GM21515 (cell line): ENCODE results near the gene ZNF507.

Source experiments
- ATAC-seq: cut with Tn5 transposase; IDR thresholded peaks from one replicate; pipeline ENCODE4 v1.9.1; 2021; ENCODE audit not compliant: unreplicated experiment

ZNF507 gene

GRCh38 chr19:32339423-32339822, 6.0 kb upstream of the ZNF507 start:
- no peak for ATAC-seq

GRCh38 chr19:32339988-32340874, 5.2 kb upstream of the ZNF507 start:
- ATAC-seq: no peak

- no peak for ATAC-seq
Observed at GRCh38 chr19:32342695-32343094, 2.7 kb upstream of the ZNF507 start.

- no peak for ATAC-seq
Observed at GRCh38 chr19:32343550-32344262, 1.7 kb upstream of the ZNF507 start.

- no peak for ATAC-seq
Observed at GRCh38 chr19:32346901-32347300, 1.5 kb downstream of the ZNF507 start.

- no peak for ATAC-seq
Observed at GRCh38 chr19:32347573-32347972, 2.2 kb downstream of the ZNF507 start.

- ATAC-seq: no peak
Observed at GRCh38 chr19:32349051-32349450, 3.6 kb downstream of the ZNF507 start.

- no peak for ATAC-seq
Observed at GRCh38 chr19:32349724-32350470, 4.5 kb downstream of the ZNF507 start.

GRCh38 chr19:32350471-32350865, 5.1 kb downstream of the ZNF507 start:
- ATAC-seq: no peak

GRCh38 chr19:32350987-32351348, 5.6 kb downstream of the ZNF507 start:
- ATAC-seq: no peak

- no peak for ATAC-seq
Observed at GRCh38 chr19:32352241-32352630, 6.8 kb downstream of the ZNF507 start.

- ATAC-seq: no peak
Observed at GRCh38 chr19:32354345-32354744, 8.9 kb downstream of the ZNF507 start.

- no peak for ATAC-seq
Observed at GRCh38 chr19:32355309-32355708, 9.9 kb downstream of the ZNF507 start.

- no peak for ATAC-seq
Observed at GRCh38 chr19:32357720-32358119, 12.3 kb downstream of the ZNF507 start.

GRCh38 chr19:32358321-32358720, 12.9 kb downstream of the ZNF507 start:
- no peak for ATAC-seq

- no peak for ATAC-seq
Observed at GRCh38 chr19:32359581-32359980, 14.2 kb downstream of the ZNF507 start.

GRCh38 chr19:32361574-32362317, 16.3 kb downstream of the ZNF507 start:
- no peak for ATAC-seq

GRCh38 chr19:32362318-32362691, 16.9 kb downstream of the ZNF507 start:
- ATAC-seq: no peak

GRCh38 chr19:32363175-32363574, 17.8 kb downstream of the ZNF507 start:
- ATAC-seq: no peak

- ATAC-seq: no peak
Observed at GRCh38 chr19:32363632-32364031, 18.2 kb downstream of the ZNF507 start.

- no peak for ATAC-seq
Observed at GRCh38 chr19:32364040-32364439, 18.6 kb downstream of the ZNF507 start.
